WTC11 (cell line): ENCODE data around the gene NQO2. TPM values are rescaled to one million over a fixed set of nuclear protein-coding genes. Genes with fewer than 3 reads are reported as not detected.
A peak's percentile ranks its signal among the peaks of the same experiment; 100 is the strongest.

Source experiments
- FOXK1 ChIP-seq: sonication (generic); formaldehyde crosslinking; IDR thresholded peaks from 2 replicates; pipeline ENCODE4 v1.8.0; 2022; ENCODE audit warnings: mild to moderate bottlenecking, moderate library complexity, missing genetic modification reagents
- GABPB1 ChIP-seq: sonication (generic); formaldehyde crosslinking; IDR thresholded peaks from 2 replicates; pipeline ENCODE4 v1.8.1; 2023; ENCODE audit warnings: mild to moderate bottlenecking, missing genetic modification reagents
- IRF2 ChIP-seq: sonication (generic); formaldehyde crosslinking; IDR thresholded peaks from 2 replicates; pipeline ENCODE4 v1.8.0; 2022; ENCODE audit warnings: low read depth, missing genetic modification reagents, borderline replicate concordance
- MYBL2 ChIP-seq: sonication (generic); formaldehyde crosslinking; IDR thresholded peaks from 2 replicates; pipeline ENCODE4 v1.8.1; 2023; ENCODE audit warnings: mild to moderate bottlenecking, moderate library complexity, missing genetic modification reagents
- NR3C1 ChIP-seq: sonication (generic); formaldehyde crosslinking; conservative IDR thresholded peaks from 2 replicates; pipeline ENCODE4 v1.8.1; 2023; ENCODE audit warnings: low read depth, mild to moderate bottlenecking, missing genetic modification reagents
- OVOL2 ChIP-seq: fragments of 250-450 bp; sonication (Bioruptor Pico); IDR thresholded peaks from 2 replicates; pipeline ENCODE4 v1.9.0; 2021; ENCODE audit warnings: mild to moderate bottlenecking, borderline replicate concordance
- SOX15 ChIP-seq: fragments of 250-450 bp; sonication (Bioruptor Pico); IDR thresholded peaks from 2 replicates; pipeline ENCODE4 v1.9.0; 2021; ENCODE audit warnings: mild to moderate bottlenecking
- ZBTB21 ChIP-seq: sonication (generic); formaldehyde crosslinking; IDR thresholded peaks from 2 replicates; pipeline ENCODE4 v1.8.1; 2023; ENCODE audit warnings: mild to moderate bottlenecking, missing genetic modification reagents, borderline replicate concordance
- ZNF219 ChIP-seq: sonication (generic); formaldehyde crosslinking; IDR thresholded peaks from 2 replicates; pipeline ENCODE4 v1.8.0; 2023; ENCODE audit warnings: missing genetic modification reagents, mild to moderate bottlenecking, borderline replicate concordance
- ZNF263 ChIP-seq: sonication (generic); formaldehyde crosslinking; IDR thresholded peaks from 2 replicates; pipeline ENCODE4 v1.8.1; 2022; ENCODE audit warnings: low read depth, mild to moderate bottlenecking, moderate library complexity, missing genetic modification reagents
- ZNF416 ChIP-seq: fragments of 250-450 bp; sonication (Bioruptor Pico); IDR thresholded peaks from 2 replicates; pipeline ENCODE4 v1.9.0; 2021; ENCODE audit warnings: mild to moderate bottlenecking, inconsistent platforms
- total RNA-seq: library from RNA; stranded (reverse); gene quantifications from 3 replicates; pipeline ENCODE4 v1.2.3, GENCODE V29; 2021
- TF ChIP-seq, protein P1 (sequence below): fragments of 200-600 bp; IDR thresholded peaks from 2 replicates; pipeline ENCODE4 v1.8.0; 2022; ENCODE audit warnings: antibody characterized with exemption
- TF ChIP-seq, protein P2 (sequence below): sonication (generic); formaldehyde crosslinking; IDR thresholded peaks from 2 replicates; pipeline ENCODE4 v1.8.0; 2022; ENCODE audit warnings: missing genetic modification reagents
- TF ChIP-seq, protein P3 (sequence below): sonication (generic); formaldehyde crosslinking; IDR thresholded peaks from 2 replicates; pipeline ENCODE4 v1.8.0; 2023; ENCODE audit warnings: missing genetic modification reagents
- TF ChIP-seq, protein P4 (sequence below): sonication (generic); formaldehyde crosslinking; IDR thresholded peaks from 2 replicates; pipeline ENCODE4 v1.8.0; 2022; ENCODE audit warnings: mild to moderate bottlenecking, missing genetic modification reagents
- TF ChIP-seq, protein P5 (sequence below): fragments of 250-450 bp; sonication (Bioruptor Pico); IDR thresholded peaks from 2 replicates; pipeline ENCODE4 v1.9.0; 2021; ENCODE audit warnings: mild to moderate bottlenecking
- TF ChIP-seq, protein P6 (sequence below): sonication (generic); formaldehyde crosslinking; IDR thresholded peaks from 2 replicates; pipeline ENCODE4 v1.8.1; 2023; ENCODE audit warnings: mild to moderate bottlenecking, missing genetic modification reagents, borderline replicate concordance
- TF ChIP-seq, protein P7 (sequence below): sonication (generic); formaldehyde crosslinking; IDR thresholded peaks from 2 replicates; pipeline ENCODE4 v1.8.0; 2023; ENCODE audit warnings: missing genetic modification reagents, mild to moderate bottlenecking, borderline replicate concordance
- TF ChIP-seq, protein P8 (sequence below): sonication (generic); formaldehyde crosslinking; IDR thresholded peaks from 2 replicates; pipeline ENCODE4 v1.8.1; 2023; ENCODE audit warnings: mild to moderate bottlenecking, missing genetic modification reagents

Gene NQO2
- total RNA-seq, 1 experiment from 2014 or later, result 119 TPM

DNA sequence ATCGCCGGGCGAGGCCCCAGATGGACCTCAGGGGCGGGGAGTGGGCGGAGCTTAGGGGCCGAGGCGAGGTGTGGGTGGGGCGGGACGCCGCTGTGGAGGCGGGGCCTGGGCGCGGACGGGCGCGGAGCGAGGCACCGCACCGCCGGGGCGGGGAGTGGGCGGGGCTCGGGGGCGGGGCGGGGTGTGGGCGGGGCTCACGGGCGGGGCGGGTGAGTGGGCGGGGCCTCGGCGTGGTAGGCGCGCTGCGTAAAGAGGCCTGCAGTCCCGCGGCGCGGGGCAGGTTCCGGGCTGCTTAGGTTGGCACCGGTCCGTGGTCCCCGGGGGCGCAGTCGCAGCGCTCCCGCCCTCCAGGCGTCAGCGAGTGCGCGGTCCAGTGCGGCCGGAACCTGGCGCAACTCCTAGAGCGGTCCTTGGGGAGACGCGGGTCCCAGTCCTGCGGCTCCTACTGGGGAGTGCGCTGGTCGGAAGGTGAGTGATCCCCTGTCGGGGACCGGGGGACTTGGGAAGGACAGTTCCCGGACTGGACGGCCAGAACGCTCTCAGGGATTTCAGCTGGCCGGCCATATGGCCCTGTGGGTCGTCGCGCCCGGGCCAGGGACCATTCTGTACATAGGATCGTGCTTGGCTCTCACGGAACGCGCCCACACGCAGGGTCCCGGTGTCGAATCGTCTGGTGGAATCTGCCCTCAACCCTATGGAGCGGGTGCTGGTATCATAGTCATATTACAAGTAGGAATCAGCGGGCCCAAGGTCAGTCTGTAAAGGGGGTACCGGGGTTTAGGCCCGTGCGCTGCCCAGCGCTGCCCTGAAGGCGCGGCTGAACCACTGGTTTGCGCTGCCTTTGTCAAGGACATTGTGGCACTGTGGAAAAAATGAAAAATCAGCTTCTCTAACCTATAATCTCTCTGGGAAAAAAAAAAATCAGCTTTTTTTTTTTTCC, at the start of gene NQO2 (continued):
- TF ChIP-seq, protein P1, sequence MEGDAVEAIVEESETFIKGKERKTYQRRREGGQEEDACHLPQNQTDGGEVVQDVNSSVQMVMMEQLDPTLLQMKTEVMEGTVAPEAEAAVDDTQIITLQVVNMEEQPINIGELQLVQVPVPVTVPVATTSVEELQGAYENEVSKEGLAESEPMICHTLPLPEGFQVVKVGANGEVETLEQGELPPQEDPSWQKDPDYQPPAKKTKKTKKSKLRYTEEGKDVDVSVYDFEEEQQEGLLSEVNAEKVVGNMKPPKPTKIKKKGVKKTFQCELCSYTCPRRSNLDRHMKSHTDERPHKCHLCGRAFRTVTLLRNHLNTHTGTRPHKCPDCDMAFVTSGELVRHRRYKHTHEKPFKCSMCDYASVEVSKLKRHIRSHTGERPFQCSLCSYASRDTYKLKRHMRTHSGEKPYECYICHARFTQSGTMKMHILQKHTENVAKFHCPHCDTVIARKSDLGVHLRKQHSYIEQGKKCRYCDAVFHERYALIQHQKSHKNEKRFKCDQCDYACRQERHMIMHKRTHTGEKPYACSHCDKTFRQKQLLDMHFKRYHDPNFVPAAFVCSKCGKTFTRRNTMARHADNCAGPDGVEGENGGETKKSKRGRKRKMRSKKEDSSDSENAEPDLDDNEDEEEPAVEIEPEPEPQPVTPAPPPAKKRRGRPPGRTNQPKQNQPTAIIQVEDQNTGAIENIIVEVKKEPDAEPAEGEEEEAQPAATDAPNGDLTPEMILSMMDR, result no peak
- TF ChIP-seq GABPB1 (CRISPR knock-in tag) (peak; percentile 72), ZNF416 (no peak), NR3C1 (CRISPR knock-in tag) (no peak), SOX15 (no peak), OVOL2 (no peak), MYBL2 (CRISPR knock-in tag) (no peak), ZNF263 (CRISPR knock-in tag) (no peak), IRF2 (no peak), ZNF219 (CRISPR knock-in tag) (no peak), ZBTB21 (no peak), FOXK1 (CRISPR knock-in tag) (no peak)
- TF ChIP-seq, protein P2, sequence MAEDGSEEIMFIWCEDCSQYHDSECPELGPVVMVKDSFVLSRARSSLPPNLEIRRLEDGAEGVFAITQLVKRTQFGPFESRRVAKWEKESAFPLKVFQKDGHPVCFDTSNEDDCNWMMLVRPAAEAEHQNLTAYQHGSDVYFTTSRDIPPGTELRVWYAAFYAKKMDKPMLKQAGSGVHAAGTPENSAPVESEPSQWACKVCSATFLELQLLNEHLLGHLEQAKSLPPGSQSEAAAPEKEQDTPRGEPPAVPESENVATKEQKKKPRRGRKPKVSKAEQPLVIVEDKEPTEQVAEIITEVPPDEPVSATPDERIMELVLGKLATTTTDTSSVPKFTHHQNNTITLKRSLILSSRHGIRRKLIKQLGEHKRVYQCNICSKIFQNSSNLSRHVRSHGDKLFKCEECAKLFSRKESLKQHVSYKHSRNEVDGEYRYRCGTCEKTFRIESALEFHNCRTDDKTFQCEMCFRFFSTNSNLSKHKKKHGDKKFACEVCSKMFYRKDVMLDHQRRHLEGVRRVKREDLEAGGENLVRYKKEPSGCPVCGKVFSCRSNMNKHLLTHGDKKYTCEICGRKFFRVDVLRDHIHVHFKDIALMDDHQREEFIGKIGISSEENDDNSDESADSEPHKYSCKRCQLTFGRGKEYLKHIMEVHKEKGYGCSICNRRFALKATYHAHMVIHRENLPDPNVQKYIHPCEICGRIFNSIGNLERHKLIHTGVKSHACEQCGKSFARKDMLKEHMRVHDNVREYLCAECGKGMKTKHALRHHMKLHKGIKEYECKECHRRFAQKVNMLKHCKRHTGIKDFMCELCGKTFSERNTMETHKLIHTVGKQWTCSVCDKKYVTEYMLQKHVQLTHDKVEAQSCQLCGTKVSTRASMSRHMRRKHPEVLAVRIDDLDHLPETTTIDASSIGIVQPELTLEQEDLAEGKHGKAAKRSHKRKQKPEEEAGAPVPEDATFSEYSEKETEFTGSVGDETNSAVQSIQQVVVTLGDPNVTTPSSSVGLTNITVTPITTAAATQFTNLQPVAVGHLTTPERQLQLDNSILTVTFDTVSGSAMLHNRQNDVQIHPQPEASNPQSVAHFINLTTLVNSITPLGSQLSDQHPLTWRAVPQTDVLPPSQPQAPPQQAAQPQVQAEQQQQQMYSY (CRISPR knock-in tag), result no peak
- TF ChIP-seq, protein P3, sequence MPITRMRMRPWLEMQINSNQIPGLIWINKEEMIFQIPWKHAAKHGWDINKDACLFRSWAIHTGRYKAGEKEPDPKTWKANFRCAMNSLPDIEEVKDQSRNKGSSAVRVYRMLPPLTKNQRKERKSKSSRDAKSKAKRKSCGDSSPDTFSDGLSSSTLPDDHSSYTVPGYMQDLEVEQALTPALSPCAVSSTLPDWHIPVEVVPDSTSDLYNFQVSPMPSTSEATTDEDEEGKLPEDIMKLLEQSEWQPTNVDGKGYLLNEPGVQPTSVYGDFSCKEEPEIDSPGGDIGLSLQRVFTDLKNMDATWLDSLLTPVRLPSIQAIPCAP (CRISPR knock-in tag), result no peak
- TF ChIP-seq, protein P4, sequence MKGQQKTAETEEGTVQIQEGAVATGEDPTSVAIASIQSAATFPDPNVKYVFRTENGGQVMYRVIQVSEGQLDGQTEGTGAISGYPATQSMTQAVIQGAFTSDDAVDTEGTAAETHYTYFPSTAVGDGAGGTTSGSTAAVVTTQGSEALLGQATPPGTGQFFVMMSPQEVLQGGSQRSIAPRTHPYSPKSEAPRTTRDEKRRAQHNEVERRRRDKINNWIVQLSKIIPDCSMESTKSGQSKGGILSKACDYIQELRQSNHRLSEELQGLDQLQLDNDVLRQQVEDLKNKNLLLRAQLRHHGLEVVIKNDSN (CRISPR knock-in tag), result no peak
- TF ChIP-seq, protein P5, sequence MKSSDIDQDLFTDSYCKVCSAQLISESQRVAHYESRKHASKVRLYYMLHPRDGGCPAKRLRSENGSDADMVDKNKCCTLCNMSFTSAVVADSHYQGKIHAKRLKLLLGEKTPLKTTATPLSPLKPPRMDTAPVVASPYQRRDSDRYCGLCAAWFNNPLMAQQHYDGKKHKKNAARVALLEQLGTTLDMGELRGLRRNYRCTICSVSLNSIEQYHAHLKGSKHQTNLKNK (CRISPR knock-in tag), result no peak
- TF ChIP-seq, protein P6, sequence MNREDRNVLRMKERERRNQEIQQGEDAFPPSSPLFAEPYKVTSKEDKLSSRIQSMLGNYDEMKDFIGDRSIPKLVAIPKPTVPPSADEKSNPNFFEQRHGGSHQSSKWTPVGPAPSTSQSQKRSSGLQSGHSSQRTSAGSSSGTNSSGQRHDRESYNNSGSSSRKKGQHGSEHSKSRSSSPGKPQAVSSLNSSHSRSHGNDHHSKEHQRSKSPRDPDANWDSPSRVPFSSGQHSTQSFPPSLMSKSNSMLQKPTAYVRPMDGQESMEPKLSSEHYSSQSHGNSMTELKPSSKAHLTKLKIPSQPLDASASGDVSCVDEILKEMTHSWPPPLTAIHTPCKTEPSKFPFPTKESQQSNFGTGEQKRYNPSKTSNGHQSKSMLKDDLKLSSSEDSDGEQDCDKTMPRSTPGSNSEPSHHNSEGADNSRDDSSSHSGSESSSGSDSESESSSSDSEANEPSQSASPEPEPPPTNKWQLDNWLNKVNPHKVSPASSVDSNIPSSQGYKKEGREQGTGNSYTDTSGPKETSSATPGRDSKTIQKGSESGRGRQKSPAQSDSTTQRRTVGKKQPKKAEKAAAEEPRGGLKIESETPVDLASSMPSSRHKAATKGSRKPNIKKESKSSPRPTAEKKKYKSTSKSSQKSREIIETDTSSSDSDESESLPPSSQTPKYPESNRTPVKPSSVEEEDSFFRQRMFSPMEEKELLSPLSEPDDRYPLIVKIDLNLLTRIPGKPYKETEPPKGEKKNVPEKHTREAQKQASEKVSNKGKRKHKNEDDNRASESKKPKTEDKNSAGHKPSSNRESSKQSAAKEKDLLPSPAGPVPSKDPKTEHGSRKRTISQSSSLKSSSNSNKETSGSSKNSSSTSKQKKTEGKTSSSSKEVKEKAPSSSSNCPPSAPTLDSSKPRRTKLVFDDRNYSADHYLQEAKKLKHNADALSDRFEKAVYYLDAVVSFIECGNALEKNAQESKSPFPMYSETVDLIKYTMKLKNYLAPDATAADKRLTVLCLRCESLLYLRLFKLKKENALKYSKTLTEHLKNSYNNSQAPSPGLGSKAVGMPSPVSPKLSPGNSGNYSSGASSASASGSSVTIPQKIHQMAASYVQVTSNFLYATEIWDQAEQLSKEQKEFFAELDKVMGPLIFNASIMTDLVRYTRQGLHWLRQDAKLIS (CRISPR knock-in tag), result peak; percentile 28; the same call in 1 of the 2 replicates
- TF ChIP-seq, protein P7, sequence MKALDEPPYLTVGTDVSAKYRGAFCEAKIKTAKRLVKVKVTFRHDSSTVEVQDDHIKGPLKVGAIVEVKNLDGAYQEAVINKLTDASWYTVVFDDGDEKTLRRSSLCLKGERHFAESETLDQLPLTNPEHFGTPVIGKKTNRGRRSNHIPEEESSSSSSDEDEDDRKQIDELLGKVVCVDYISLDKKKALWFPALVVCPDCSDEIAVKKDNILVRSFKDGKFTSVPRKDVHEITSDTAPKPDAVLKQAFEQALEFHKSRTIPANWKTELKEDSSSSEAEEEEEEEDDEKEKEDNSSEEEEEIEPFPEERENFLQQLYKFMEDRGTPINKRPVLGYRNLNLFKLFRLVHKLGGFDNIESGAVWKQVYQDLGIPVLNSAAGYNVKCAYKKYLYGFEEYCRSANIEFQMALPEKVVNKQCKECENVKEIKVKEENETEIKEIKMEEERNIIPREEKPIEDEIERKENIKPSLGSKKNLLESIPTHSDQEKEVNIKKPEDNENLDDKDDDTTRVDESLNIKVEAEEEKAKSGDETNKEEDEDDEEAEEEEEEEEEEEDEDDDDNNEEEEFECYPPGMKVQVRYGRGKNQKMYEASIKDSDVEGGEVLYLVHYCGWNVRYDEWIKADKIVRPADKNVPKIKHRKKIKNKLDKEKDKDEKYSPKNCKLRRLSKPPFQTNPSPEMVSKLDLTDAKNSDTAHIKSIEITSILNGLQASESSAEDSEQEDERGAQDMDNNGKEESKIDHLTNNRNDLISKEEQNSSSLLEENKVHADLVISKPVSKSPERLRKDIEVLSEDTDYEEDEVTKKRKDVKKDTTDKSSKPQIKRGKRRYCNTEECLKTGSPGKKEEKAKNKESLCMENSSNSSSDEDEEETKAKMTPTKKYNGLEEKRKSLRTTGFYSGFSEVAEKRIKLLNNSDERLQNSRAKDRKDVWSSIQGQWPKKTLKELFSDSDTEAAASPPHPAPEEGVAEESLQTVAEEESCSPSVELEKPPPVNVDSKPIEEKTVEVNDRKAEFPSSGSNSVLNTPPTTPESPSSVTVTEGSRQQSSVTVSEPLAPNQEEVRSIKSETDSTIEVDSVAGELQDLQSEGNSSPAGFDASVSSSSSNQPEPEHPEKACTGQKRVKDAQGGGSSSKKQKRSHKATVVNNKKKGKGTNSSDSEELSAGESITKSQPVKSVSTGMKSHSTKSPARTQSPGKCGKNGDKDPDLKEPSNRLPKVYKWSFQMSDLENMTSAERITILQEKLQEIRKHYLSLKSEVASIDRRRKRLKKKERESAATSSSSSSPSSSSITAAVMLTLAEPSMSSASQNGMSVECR (CRISPR knock-in tag), result peak; percentile 57; the same call in 1 of the 2 replicates
- TF ChIP-seq, protein P8, sequence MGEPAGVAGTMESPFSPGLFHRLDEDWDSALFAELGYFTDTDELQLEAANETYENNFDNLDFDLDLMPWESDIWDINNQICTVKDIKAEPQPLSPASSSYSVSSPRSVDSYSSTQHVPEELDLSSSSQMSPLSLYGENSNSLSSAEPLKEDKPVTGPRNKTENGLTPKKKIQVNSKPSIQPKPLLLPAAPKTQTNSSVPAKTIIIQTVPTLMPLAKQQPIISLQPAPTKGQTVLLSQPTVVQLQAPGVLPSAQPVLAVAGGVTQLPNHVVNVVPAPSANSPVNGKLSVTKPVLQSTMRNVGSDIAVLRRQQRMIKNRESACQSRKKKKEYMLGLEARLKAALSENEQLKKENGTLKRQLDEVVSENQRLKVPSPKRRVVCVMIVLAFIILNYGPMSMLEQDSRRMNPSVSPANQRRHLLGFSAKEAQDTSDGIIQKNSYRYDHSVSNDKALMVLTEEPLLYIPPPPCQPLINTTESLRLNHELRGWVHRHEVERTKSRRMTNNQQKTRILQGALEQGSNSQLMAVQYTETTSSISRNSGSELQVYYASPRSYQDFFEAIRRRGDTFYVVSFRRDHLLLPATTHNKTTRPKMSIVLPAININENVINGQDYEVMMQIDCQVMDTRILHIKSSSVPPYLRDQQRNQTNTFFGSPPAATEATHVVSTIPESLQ, result no peak
